H1 (cell line): ENCODE results near the gene IL16.

Experiments
- CHD1 ChIP-seq: IDR thresholded peaks from 2 replicates; pipeline ENCODE4 v1.6.1; 2012; ENCODE audit warnings: low read depth, low read length, improper control_type of control experiment
- CHD2 ChIP-seq: IDR thresholded peaks from 2 replicates; pipeline ENCODE4 v1.6.1; 2012; ENCODE audit warnings: low read length, improper control_type of control experiment
- EZH2 ChIP-seq: fragments of 200-600 bp; sonication (generic); IDR thresholded peaks from 2 replicates; pipeline ENCODE4 v1.7.1; 2012; ENCODE audit warnings: low read depth, mild to moderate bottlenecking, moderate library complexity, low read length, inconsistent platforms; ENCODE audit not compliant: severe bottlenecking
- HDAC2 ChIP-seq, 2 experiments: fragments of 300-600 bp in 1 of 2; sonication (generic) in 1 of 2; IDR thresholded peaks; 2 replicates each; pipeline ENCODE4 v1.6.1; 2011 to 2012; ENCODE audit warnings: low read depth in 2 of 2, low read length in 2 of 2, mild to moderate bottlenecking in 2 of 2, moderate library complexity in 2 of 2, borderline replicate concordance in 1 of 2, inconsistent platforms in 1 of 2
- HDAC6 ChIP-seq: IDR thresholded peaks from one replicate; pipeline ENCODE4 v1.7.1; 2012; ENCODE audit warnings: low read depth, mild to moderate bottlenecking, inconsistent platforms, low read length, moderate library complexity
- NRF1 ChIP-seq: IDR thresholded peaks from 2 replicates; pipeline ENCODE4 v1.6.1; 2011; ENCODE audit warnings: mild to moderate bottlenecking, low read depth, low read length, improper control_type of control experiment
- POLR2AphosphoS5 ChIP-seq: IDR thresholded peaks from 2 replicates; pipeline ENCODE4 v1.6.1; 2011; ENCODE audit warnings: low read depth, low read length
- RAD21 ChIP-seq, 2 experiments: IDR thresholded peaks in 1 of 2; conservative IDR thresholded peaks in 1 of 2; 2 replicates each; pipeline ENCODE4 v1.6.1; 2011; ENCODE audit warnings: low read depth in 2 of 2, low read length in 2 of 2, improper control_type of control experiment in 1 of 2, inconsistent platforms in 1 of 2, mild to moderate bottlenecking in 1 of 2, moderate library complexity in 1 of 2
- TBP ChIP-seq: IDR thresholded peaks from 2 replicates; pipeline ENCODE4 v1.6.1; 2011; ENCODE audit warnings: low read depth, low read length, improper control_type of control experiment
- YY1 ChIP-seq: IDR thresholded peaks from 2 replicates; pipeline ENCODE4 v1.6.1; 2011; ENCODE audit warnings: low read depth, mild to moderate bottlenecking, low read length
- TF ChIP-seq, protein P1 (sequence below), 3 experiments: IDR thresholded peaks; 1 replicate in 2 of 3; 2 replicates in 1 of 3; pipeline versions ENCODE4 v1.5.1 to v1.6.1; 2011; ENCODE audit warnings: low read length in 3 of 3, mild to moderate bottlenecking in 3 of 3, inconsistent platforms in 2 of 3, low read depth in 1 of 3, moderate library complexity in 1 of 3; ENCODE audit not compliant: insufficient read depth in 1 of 3; ENCODE audit errors: control extremely low read depth in 1 of 3

DNA sequence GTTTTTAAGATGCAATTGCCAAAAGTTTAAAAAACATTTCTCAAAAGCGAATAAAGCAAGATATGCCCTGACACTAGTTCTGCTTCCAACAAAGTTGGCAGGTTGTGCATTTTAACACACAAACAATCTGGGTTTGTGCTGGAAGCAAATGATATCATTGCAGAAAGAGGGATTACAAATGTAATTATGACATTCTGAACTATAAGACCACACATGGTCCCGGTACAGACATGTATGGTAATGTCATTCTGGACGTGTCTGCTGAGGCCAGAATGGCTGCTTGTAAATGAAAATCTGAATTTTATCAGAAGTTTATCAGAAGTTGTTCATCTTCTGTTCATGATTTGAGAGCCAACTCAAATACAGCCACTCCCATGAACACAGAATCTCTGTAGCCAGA lies 166.6 kb downstream of the IL16 start:
- no peak for TF ChIP-seq EZH2
- TF ChIP-seq, protein P1, sequence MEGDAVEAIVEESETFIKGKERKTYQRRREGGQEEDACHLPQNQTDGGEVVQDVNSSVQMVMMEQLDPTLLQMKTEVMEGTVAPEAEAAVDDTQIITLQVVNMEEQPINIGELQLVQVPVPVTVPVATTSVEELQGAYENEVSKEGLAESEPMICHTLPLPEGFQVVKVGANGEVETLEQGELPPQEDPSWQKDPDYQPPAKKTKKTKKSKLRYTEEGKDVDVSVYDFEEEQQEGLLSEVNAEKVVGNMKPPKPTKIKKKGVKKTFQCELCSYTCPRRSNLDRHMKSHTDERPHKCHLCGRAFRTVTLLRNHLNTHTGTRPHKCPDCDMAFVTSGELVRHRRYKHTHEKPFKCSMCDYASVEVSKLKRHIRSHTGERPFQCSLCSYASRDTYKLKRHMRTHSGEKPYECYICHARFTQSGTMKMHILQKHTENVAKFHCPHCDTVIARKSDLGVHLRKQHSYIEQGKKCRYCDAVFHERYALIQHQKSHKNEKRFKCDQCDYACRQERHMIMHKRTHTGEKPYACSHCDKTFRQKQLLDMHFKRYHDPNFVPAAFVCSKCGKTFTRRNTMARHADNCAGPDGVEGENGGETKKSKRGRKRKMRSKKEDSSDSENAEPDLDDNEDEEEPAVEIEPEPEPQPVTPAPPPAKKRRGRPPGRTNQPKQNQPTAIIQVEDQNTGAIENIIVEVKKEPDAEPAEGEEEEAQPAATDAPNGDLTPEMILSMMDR (IDR thresholded peaks at IDR 0.05; ENCODE audit: control extremely low read depth in 1 of 3, insufficient read depth in 1 of 3, low read depth in 1 of 3, low read length in 3 of 3): no peak
- TF ChIP-seq CHD2: no peak
- no peak for TF ChIP-seq RAD21 (IDR thresholded peaks at IDR 0.05 in 1 of 2, conservative IDR thresholded peaks at IDR 0.05 in 1 of 2; ENCODE audit: low read depth in 2 of 2, low read length in 2 of 2)
- no peak for TF ChIP-seq NRF1
- TF ChIP-seq CHD1: no peak
- no peak for TF ChIP-seq HDAC2 (IDR thresholded peaks at IDR 0.05; ENCODE audit: borderline replicate concordance in 1 of 2, low read depth in 2 of 2, low read length in 2 of 2)
- TF ChIP-seq TBP: no peak
- no peak for TF ChIP-seq POLR2AphosphoS5
- no peak for TF ChIP-seq YY1
- no peak for TF ChIP-seq HDAC6
